ENCODE results near the gene BLACAT1.

BLACAT1 gene

DNA sequence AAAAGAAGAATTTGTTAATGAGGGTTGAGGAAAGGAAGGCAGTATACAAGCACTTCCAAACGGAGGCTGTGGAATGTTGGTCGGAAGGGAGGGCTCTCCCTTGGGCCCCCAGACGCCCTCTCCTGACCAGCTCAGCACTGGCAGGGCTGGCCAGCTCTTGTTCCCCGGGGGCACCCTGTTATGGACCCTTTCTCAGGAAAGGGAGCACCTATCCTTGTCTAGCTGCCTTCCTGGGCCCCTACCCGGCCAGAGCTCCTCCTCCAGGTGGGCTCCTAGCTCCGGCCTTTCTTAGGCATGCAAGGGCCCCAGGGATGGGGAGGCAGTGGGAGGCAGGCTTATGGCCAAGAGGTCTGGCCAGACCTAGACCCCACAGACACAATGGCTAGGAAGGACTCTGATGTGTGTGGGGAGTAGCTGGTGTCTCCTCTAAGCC is 926 bp downstream of the BLACAT1 start:
- DNase-seq (ENCODE audit: low read depth), result no peak

DNA sequence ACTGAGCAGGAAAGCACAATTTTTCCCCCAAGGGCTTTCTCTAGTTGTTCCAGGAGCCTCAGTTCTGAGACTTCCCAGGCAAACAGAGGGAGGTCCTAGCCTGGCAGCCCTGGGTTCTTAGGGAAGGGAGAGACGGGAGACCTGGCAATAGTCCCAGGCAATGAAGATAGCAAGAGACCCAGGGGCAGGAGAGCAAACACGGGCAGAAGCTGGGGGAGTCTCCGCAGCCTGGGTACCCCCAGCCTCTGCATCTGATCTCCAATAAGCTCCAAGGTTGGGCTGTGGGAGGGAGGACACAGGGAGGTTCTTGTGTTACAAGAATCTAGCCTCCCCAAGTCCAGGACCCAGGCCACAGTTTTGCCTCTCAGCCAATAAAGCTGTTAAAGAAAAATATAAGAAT is 2.4 kb downstream of the BLACAT1 start:
- DNase-seq (ENCODE audit: low read depth), result no peak

DNA sequence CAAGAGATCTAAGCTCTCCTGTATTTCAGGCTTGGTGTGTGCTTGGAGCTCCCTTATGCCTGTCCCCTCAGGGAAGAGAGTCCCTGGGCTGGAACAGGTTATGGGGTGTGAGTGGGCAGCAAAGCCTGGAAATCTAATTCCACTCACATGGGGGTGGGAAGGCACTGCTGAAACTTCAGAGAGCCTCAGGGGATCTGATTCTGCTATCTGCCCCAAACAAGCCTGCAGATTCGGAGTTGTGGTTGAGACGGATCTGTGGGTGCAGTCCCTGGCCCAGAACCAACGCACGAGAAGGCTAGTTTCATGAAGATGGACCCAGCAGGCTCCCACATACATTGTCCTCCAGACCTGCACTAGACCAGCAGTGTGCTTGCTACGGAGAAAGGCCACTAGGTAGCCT is 2.9 kb downstream of the BLACAT1 start:
- DNase-seq (ENCODE audit: low read depth), result no peak

DNA sequence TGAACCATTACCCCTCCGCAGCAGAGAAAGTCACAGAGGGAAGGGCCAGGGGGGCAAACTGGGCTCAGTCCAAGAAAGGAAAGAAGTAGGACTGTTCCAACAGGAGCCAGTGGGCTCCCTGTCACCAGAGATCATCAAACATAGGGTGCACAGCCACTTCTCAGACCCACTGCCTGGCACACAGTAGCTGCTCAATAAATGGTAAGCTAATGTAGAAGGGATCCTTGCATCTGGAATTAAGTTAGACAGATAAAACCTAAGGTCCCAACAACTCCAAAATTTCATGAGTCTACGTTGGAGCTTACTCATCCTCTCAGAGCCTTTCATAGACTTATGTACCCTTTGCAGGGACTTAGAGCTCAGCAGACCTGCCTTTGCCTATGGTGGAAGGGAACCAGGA is 3.5 kb downstream of the BLACAT1 start:
- no peak for DNase-seq (ENCODE audit: low read depth)

DNA sequence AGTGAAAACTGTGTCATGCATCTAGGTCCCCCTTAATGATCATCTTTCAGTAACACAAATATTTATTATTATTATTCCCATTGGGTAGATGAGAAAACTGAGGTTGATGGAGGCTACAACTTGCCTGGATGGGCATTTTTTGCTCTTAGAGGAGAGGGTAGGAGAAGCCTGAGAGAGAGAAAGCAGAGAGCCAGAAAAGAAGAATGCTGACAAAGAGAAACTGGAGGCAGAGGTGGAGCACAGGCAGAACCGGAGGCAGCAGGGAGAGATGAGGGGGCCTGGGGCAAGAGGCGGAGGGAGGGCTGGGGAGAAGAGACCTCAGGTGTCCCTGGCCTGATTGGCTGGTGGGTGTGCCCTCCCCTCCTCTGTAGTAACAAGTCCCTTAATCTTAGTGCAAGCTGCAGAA is 4.1 kb downstream of the BLACAT1 start:
- DNase-seq (ENCODE audit: low read depth), result no peak

DNA sequence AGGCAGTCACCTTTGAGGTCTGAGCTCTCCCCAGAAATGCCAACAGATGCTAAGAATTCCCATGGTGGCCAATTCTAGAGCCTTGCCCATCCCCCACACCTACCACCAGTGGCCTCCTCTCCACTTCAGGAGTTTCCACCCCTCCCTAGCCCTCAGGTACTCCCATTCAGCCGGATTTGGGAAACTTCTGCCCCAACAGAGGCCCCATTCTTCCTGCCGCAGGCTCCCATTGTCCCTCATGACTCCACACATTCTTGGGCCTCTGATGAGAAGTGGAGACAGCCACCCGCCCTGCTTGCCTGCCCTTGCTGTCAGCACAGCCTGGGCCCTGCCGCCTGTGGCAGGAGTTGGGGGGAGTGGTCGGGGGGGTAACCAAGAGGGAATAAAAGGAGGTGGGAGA is 4.6 kb downstream of the BLACAT1 start:
- no peak for DNase-seq (ENCODE audit: low read depth)

DNA sequence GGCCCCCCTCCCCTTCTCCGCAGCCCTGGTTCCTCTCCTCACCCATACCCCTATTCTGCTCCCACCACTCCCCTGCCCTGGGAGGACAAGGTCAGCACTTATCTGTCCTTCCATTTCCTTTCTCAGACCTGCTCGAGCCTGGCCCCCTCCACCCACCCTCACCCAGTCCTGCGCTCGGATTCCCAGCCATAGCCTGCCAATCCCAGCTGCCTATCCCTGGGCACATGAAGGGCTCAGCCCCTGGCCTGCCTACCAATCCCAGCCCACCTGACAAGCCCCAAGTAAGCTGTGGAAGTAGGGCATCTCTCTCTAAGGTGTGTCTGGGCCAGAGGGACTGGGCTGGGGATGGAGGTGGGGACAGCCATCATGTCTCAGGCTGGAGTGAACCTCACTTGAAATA is 5.4 kb downstream of the BLACAT1 start:
- no peak for DNase-seq (ENCODE audit: low read depth)

DNA sequence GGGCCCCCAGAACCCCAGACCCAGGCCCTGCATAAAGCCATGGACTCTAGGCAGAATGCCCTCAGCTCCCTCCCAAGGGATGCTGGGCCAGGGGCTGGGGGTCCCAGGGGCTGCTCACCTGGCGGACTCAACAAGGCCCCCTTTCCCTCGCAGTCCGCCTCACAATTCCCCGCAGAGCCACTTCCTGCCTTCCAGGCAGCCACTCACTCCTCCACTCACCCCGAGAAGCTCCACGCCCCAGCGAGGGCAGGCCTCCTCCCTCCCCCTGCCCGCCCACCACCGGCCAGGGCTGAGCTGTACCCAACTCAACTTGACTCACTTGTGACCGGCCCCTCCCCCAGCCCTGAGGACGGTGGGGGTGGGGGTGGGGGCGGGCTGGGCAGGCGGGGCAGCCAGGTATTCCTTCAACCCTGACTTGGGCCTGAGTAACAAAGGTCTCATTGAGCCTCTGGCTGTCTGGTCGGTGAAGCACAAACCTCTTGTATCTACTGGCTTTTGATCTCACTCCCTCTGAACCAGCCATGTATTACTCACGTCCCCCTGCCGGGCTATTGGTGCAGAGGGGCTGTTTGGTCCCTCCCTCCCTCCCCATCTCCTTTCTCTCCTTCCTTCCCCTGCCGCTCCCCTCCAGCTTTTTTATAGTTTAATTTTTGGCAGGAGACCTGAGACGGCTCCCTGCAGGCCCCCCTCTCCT is 5.9 kb downstream of the BLACAT1 start:
- DNase-seq (ENCODE audit: low read depth), result no peak

DNA sequence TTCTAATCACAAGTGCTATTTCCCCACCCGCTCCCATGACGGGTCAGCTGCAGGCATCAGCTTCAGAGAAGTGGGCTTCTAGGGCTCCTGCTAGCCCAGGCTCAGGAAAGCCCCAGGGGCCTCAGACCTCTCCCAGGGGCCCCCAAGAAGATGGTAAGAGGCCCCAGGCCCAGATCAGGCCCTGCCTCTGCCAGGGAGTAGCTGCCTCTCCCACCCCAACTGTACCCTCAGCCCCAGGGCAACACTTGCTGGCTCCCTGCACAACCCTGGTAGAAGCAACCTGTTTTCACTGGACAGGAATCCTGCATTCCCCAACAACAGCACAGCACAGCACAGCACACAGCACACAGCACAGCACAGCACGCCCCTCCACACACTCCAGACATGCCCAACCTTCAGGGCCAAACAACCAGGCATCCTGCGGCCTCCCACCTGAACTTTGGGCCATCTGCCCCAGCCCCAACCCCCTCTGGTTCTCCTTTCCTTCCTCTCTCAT is 6.5 kb downstream of the BLACAT1 start:
- DNase-seq (ENCODE audit: low read depth), result no peak

DNA sequence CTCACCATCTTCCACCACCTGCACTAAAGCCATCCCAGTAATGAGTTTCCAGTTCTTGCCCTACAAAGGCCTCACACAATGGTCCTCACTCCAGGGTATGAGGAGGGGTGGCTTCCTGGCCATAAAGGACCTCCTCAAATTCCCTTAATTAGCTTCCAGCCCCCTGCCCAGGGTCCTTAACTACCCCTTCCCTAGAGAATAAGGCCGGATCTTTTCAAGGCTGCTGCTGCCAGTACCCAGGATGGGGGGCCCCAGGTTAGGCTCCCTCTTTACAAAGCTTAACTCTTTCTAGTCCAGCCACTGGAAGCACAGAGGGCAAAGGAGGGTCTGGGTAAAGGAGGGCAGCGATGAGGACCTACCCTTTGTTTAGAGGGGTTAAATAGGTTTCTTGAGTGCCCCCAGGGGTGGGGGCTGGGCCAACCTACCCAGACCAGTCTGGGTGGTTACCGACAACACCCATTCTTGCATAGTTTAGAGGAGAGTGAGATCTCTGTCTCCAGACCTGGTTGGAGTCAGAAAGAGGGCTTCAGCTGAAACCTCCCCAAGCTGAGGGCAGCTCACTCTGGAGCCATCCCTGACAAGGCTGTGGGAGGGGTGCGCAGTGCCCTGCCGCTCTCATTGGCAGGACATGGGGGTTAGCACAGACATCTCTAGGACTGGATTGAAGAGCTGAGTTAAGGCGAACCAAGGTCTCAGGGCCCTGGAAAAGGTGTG is 7.1 kb downstream of the BLACAT1 start:
- no peak for DNase-seq (ENCODE audit: low read depth)

DNA sequence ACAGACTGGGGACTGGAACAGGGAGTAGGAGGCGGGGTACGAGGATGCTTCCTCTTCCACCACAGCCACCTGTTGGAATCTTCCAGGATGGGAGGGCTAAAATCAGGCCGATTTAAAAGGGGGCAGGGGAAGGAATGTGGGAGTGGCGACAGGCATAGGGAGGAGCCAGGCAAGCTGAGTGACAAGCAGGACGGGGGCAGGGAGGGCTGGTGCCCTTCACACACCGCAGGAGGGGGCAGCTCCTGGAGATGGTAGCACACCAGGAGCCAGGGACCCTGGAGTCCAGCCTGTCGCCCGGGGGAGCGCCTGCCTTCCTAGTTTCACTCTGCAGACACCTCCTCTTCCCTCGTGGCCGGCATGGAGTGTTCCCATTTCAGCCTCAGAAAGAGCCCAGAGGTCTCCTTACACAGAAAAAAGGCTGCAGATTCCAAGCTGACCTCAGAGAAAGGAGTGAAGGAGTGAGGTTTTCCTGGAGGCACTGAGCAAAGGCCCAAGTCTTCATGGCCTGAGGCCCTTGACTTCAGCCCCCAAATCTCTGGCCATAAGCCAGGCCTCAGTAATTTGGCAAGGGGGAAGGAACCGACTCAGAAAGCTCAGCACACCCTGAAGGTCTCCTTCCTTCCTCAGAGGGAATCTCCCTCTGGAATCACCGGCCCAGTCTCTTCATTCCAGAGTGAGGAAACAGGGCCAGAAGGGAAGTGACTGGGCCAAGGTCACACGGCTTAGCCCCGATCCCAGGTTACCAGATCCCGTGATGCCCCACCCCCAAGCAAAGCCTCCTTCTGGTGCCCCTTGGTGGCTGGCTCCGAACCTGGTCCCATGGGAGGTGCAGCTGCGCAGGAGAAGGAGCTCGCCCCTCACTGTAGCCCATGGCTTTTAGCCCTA is 8.1 kb downstream of the BLACAT1 start:
- no peak for DNase-seq (ENCODE audit: low read depth)

DNA sequence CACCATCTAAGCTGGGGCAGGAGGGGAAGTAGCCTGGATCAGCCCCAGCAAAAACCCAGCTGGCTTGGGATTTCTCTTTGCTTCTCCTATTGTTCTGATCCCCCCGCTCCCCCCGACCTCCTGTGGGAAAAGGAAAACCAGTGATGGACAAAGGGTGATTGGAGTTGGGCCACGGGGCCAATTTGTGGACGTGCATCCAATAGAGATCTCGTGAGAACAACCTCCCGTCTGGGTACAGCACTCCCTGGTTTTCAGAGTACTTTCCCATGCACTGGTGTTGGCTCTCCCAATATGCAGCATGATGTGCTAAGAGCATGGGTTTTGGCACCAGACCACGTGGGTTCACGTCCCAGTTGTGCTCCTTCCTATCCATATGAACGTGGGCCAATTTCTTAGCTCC is 9.0 kb downstream of the BLACAT1 start:
- DNase-seq (ENCODE audit: low read depth), result no peak

DNA sequence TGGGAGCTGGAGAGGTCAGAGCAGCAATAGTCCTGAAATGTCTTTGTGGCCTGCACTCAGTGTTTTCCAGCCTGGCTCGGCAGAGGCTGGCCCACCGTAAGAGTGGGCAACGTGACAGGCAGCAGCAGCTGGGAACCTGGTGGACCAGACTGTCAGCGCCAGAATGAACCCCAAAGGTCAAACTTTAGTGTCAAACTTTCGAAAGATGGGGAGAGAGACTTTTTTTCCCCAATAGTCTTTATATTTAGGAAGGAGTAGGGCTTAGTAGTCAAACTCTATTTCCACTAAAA is 10.3 kb downstream of the BLACAT1 start:
- DNase-seq (ENCODE audit: low read depth), result no peak

DNA sequence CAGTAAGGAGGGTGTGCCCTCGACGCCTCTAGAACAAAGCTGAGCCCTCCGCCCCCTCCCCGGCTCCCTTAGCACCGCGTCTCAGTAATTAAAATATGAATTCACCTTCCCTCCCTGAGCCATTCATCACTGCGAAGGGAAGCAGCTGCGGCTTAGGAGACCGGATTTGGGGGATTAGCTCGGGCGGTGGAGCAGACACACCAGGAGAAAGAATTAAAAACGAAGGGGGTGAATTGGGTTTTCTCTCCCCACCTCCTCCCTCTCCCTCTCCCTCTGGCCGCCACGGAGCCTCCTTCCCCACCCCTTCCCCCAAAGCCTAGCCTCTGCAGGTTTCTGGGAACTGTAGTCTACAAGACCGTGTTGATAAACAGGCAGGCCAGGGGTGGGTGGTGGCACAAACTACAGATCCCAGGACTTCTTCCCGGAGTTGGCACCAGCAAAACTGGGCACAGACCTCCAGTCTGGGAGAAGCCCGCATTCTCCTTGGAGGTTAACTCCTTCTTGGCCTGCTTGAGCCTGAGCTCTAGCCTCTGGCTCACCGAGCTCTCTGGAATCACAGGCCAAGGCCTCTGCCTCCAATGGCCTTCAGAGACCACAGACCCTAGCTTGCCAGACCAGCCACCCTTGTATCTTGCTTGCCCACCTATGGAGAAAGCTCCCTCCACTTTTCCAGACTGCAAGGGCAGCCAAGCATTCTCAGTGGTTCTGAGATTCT is 10.8 kb downstream of the BLACAT1 start:
- DNase-seq (ENCODE audit: low read depth), result no peak

DNA sequence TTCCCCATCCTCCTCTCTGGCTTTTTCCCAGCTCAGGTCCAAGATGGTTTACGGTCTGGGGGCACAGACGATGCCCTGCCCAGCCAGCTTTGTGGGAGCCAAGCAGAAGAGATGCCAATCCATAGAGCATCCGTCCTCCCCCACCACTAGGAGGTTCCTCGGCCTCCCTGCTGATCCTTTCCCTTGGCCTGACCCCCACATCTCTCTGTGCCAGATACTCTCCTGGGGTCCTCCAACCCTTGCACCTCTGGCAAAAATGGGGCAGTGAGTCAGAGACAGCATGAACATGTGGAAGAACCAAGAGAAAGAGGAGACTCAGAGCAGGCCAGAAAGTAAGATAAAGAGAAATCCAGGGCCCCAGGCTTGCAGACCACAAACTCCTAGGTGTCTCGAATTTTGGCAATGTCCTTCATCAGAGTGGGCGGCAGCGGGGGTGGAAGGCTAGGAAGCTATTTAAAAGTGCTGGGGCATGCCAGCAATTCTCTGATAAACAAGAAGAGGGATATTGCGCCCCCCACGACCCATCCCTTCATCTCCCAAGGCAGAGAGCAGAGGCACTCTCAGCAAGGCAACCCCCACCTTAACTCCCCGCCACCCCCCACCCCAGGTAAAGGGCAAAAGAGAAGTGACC is 11.4 kb downstream of the BLACAT1 start:
- DNase-seq (ENCODE audit: low read depth), result no peak

DNA sequence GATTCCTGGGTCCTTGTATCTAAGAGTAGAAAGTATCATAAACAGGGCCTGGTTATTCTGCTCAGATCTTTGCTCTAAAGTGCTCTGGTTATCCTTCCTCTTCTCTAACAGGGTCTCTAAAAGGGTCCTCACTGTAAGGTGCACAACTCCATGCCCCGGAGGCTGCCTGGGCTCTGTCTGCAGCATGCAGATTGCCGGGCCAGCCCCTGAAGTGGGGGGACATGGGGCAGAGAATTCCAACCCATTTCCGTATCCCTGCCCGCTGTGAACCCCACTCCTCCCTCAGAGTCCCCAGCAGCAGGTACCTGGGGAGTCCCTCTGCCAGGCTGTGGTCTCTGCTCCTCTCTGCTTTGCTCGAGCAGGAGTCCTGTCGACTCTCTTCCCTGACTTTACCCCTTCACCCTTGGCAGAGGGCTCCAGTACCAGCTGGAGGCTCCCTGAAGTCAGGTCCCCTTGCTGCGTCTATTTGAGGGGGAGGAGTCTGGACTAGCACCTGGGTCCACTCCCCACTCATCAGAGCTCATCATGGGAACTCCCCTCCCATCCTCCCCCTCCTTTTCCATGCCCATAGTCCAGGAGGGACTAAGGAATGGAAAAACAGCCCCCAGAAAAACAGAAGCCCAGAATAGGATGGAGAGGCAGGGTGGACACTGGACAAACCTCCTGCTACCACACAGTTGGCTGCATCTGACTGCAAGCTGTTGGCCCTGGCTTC is 12.1 kb downstream of the BLACAT1 start:
- DNase-seq (ENCODE audit: low read depth), result no peak

DNA sequence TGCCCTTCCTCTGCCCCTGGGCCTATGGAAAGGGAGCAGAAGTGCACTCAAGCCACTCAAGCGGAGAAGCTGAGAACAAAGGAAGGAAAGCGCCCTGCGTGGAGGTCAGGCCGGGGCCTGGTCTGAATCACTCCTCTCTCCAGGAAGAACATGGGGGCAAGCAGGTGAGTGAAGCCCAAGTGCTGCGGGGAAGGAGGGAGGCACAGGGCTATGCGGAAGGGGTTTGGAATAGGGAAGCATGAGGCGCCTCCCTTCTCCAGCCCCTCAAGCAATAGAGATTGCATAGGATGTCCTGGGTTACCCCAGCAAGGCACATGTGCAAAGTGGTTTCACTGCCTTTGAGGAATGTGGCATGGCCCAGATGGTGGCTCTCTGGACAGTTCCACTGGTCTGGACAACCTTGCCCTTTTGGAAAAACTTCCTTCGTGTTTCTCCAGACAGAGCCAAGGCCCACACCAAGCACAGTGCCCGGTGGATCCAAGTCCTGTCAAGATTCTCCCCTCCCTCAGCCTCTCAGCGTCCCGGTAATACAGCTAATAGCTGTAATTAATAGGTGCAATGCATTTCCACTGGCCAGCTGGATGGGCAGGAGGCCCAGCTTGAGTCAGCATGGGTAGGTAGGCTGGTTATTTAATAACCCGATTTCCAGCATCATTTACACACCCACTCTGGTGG is 13.7 kb downstream of the BLACAT1 start:
- DNase-seq (ENCODE audit: low read depth), result no peak

DNA sequence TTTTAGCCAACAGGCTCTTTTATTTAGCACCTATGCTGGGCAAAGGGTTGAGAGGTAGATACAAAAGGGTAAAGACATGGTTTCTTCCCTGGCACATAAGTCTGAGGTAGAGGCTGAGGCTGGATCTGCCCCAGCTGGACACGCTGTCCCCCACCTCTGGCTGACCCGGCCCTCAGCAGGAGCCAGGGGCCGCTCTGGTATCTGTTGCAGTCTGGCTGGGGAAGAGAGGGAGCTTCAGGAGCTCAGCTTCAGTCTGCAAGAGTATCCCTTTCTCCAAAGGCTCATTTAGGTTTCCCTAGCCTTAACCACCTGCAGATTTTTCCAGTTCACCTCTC is 14.2 kb downstream of the BLACAT1 start:
- no peak for DNase-seq (ENCODE audit: low read depth)

DNA sequence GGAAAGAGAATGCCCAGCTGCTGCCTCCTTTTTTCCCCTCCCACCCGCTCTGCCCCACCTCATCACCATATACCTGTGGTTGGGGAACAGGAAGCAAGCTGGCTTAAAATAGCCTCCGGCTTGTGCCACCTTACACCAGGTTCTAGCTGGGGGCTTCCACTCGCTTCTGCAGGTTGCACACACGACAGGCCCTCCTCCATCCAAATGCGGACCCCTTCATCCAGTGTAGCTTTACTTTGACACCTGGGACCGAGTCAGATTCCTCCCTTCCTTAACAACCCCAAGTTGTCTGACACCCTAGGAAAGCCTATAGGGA is 14.6 kb downstream of the BLACAT1 start:
- DNase-seq (ENCODE audit: low read depth), result no peak

DNA sequence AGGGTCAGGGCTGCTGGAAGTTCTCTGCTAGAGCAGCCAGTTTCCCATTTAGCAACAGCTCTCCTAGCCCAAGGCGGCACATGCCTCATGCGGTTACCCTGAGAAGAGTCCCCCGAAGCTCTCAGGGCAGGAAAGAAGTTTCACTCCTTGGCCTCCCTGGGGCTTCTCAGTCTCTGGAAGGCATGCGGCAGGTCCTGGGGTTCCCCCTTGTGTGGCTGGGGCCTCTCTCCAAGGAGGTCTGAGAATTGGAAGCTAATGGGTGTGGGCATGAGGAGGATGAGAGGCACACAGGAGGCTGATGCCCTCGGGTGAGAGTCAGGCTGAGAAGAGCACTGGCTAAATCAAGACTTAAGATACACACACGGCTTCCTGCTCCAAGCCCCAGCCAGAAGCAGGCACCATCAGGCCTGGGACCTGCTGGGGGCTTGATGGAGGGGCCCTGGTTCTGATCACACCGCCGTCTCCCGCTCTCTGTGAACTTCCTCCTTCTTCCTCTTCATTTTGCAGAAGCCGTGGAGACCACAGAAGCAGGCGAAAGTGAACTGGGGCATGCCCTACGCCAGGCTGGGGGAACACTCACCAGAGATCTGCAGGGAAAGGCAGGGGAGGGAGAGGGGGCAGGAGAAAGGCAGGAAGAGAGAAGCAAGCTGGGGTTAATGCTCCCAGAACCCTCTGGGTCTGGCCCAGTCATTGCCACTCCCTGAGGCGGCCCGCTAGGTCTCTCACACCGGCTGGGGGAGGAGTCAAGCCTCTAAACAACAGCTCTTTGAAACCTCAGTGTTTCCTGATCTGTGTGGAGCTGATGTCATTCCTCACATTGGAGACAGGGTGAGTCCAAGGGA is 15.1 kb downstream of the BLACAT1 start:
- DNase-seq (ENCODE audit: low read depth), result no peak
